Naive thymus-derived CD8-positive, alpha-beta T cell (primary cell): ENCODE data around the gene ETFBKMT. TPM values are rescaled to one million over a fixed set of nuclear protein-coding genes. Genes with fewer than 3 reads are reported as not detected.
"Not testable (repeated sequence)": the region's sequence is repeated elsewhere in the genome, so short reads cannot be mapped to it uniquely, and the experiment has no call there.

Source experiments
- ATAC-seq, 2 donors: fragments of 150-1000 bp; cut with Tn5 transposase in 1 of 2; sonication (Bioruptor Pico), chemical (Tn5 transposase) in 1 of 2; 1 replicate in 1 of 2; 2 replicates in 1 of 2; pipeline ENCODE4 v1.10.0; 2021; ENCODE audit warnings: mild to moderate bottlenecking in 2 of 2, moderate library complexity in 2 of 2
- POLR2A ChIA-PET: fragments of 350-600 bp; sonication (Branson Sonifier 250); formaldehyde crosslinking; loops from one replicate; lab custom pipeline; 2021; ENCODE audit warnings: antibody characterized with exemption; lab: Charles Lee
- DNase-seq, 10 donors: peaks; one replicate each; pipeline versions ENCODE4 v3.0.0 to v3.0.0-alpha.2; 2020 to 2022
- H3K27ac Mint-ChIP-seq, 10 donors: one replicate each; pipeline ENCODE4 v1.8.0; 2020 to 2022; ENCODE audit warnings: mild to moderate bottlenecking in 10 of 10, mixed read lengths in 10 of 10, moderate library complexity in 4 of 10, inconsistent platforms in 1 of 10
- H3K27me3 Mint-ChIP-seq, 5 donors: one replicate each; pipeline ENCODE4 v1.8.0; 2021 to 2022; ENCODE audit warnings: mixed read lengths in 5 of 5
- H3K36me3 Mint-ChIP-seq, 3 donors: one replicate each; pipeline ENCODE4 v1.8.0; 2020 to 2022; ENCODE audit warnings: mixed read lengths in 3 of 3, mild to moderate bottlenecking in 2 of 3, inconsistent platforms in 1 of 3
- H3K4me1 Mint-ChIP-seq, 4 donors: one replicate each; pipeline ENCODE4 v1.8.0; 2021 to 2022; ENCODE audit warnings: mixed read lengths in 4 of 4
- H3K4me3 Mint-ChIP-seq, 10 donors: one replicate each; pipeline ENCODE4 v1.8.0; 2020 to 2022; ENCODE audit warnings: mild to moderate bottlenecking in 10 of 10, mixed read lengths in 10 of 10, moderate library complexity in 6 of 10, inconsistent platforms in 1 of 10
- H3K9me3 Mint-ChIP-seq, 9 donors: one replicate each; pipeline ENCODE4 v1.8.0; 2020 to 2022; ENCODE audit warnings: mixed read lengths in 9 of 9, mild to moderate bottlenecking in 3 of 9, inconsistent platforms in 1 of 9, moderate library complexity in 1 of 9
- polyA plus RNA-seq, 3 donors: library from polyadenylated mRNA; unstranded; fragments of 300-500 nt; fragmentation: Illumina TruSeq; gene quantifications; one replicate each; pipeline ENCODE4 v1.2.3, GENCODE V29; 2021
- total RNA-seq, 8 experiments: library from RNA in 2 of 8; stranded (reverse) in 2 of 8; gene quantifications; one replicate each; pipeline ENCODE4 v1.2.3 and lab custom pipeline; 2021 to 2026

ETFBKMT gene
- total and polyA plus RNA-seq, 5 experiments from 2014 or later: 0.34 to 1.9 (median 0.94) TPM

GRCh38 chr12:31710021-31710818 is 50.7 kb downstream of the ETFBKMT start:
- peaks cover 18 to 40% (median 29%) of the 10 kb centered on the region in 3 donors for H3K36me3 Mint-ChIP-seq
- H3K27ac Mint-ChIP-seq: peak overlapping the region in 9 of 10 donors; percentile 17 to 79 (median 22)
- no peak for DNase-seq
- no peaks in the 10 kb centered on the region for H3K27me3 Mint-ChIP-seq
- no peak overlapping the region for H3K4me3 Mint-ChIP-seq
- peaks cover 4 to 29% (median 19%) of the 10 kb centered on the region in 4 donors for H3K4me1 Mint-ChIP-seq
- POLR2A ChIA-PET: interaction anchor here (0.6 to 0.9 kb wide), 2 partner anchors 8 to 250 kb away, joined by 4 to 5 read pairs; no protein-coding TSS in a partner anchor
- H3K9me3 Mint-ChIP-seq: peaks cover 0 to 40% (median 19%) of the 10 kb centered on the region in 9 donors
- ATAC-seq: no peak

GRCh38 chr12:31712877-31713276 is 53.4 kb downstream of the ETFBKMT start:
- H3K9me3 Mint-ChIP-seq: peaks cover 9 to 41% (median 26%) of the 10 kb centered on the region in 9 donors
- peaks cover 3 to 38% (median 12%) of the 10 kb centered on the region in 4 donors for H3K4me1 Mint-ChIP-seq

GRCh38 chr12:31714406-31715271 is 55.2 kb downstream of the ETFBKMT start:
- POLR2A ChIA-PET: interaction anchor here (0.9 to 1.6 kb wide), 4 partner anchors 12 to 245 kb away, joined by 3 to 9 read pairs (median 4); partner anchors contain the start of genes AMN1 and RESF1
- peak overlapping the region in 8 of 10 donors; percentile 0 to 89 (median 70) for H3K27ac Mint-ChIP-seq
- DNase-seq: no peak
- peaks cover 15 to 49% (median 28%) of the 10 kb centered on the region in 3 donors for H3K36me3 Mint-ChIP-seq
- no peak for ATAC-seq
- H3K4me1 Mint-ChIP-seq: peaks cover 3 to 46% (median 17%) of the 10 kb centered on the region in 4 donors
- no peaks in the 10 kb centered on the region for H3K27me3 Mint-ChIP-seq
- peaks cover 10 to 37% (median 21%) of the 10 kb centered on the region in 9 donors for H3K9me3 Mint-ChIP-seq
- H3K4me3 Mint-ChIP-seq: peak overlapping the region in 2 of 10 donors; percentile 12 to 13

More at GRCh38 chr12:31712877-31713276, 53.4 kb downstream of the ETFBKMT start:
- DNase-seq (no peak), ATAC-seq (no peak)
- Mint-ChIP-seq H3K4me3 (no peak overlapping the region), H3K36me3 (peaks cover 22 to 48% (median 28%) of the 10 kb centered on the region in 3 donors), H3K27me3 (no peaks in the 10 kb centered on the region), H3K27ac (no peak overlapping the region)
- POLR2A ChIA-PET: no interaction called here

- Mint-ChIP-seq H3K36me3 (peaks cover 16 to 47% (median 24%) of the 10 kb centered on the region in 3 donors), H3K9me3 (peaks cover 10 to 32% (median 20%) of the 10 kb centered on the region in 9 donors), H3K27ac (peak overlapping the region in 9 of 10 donors; percentile 0 to 89 (median 70)), H3K27me3 (no peaks in the 10 kb centered on the region), H3K4me1 (peaks cover 3 to 44% (median 16%) of the 10 kb centered on the region in 4 donors), H3K4me3 (peak overlapping the region in 3 of 10 donors; percentile 12 to 59 (median 13))
- POLR2A ChIA-PET: interaction anchor here (0.9 to 1.6 kb wide), 6 partner anchors 13 to 244 kb away, joined by 3 to 9 read pairs (median 4); partner anchors contain the start of genes AMN1 and RESF1
- DNase-seq (no peak), ATAC-seq (peak in 1 of 2 donors; percentile 53)
These were observed 55.9 kb downstream of the ETFBKMT start for GRCh38 chr12:31715283-31715825.

- H3K36me3 Mint-ChIP-seq: peaks cover 26 to 64% (median 37%) of the 10 kb centered on the region in 3 donors
These were observed 57.5 kb downstream of the ETFBKMT start for GRCh38 chr12:31716998-31717397.

GRCh38 chr12:31718542-31719198 is 59.2 kb downstream of the ETFBKMT start:
- H3K36me3 Mint-ChIP-seq: peaks cover 26 to 79% (median 44%) of the 10 kb centered on the region in 3 donors
- peak overlapping the region in 4 of 10 donors; percentile 26 to 69 (median 54) for H3K27ac Mint-ChIP-seq
- H3K4me3 Mint-ChIP-seq, DNase-seq, ATAC-seq, H3K27me3 Mint-ChIP-seq: not testable (repeated sequence)
- POLR2A ChIA-PET: interaction anchor here (0.6 to 1.7 kb wide), 4 partner anchors 9 to 44 kb away, joined by 3 to 5 read pairs (median 4); partner anchors contain the start of gene AMN1
- H3K9me3 Mint-ChIP-seq: peaks cover 9 to 42% (median 19%) of the 10 kb centered on the region in 9 donors
- H3K4me1 Mint-ChIP-seq: peaks cover 11 to 68% (median 32%) of the 10 kb centered on the region in 4 donors

More at GRCh38 chr12:31716998-31717397, 57.5 kb downstream of the ETFBKMT start:
- POLR2A ChIA-PET: interaction anchor here (1.6 kb wide), 1 partner anchor 34 kb away, joined by 4 read pairs; no protein-coding TSS in a partner anchor
- H3K4me1 Mint-ChIP-seq: peaks cover 6 to 51% (median 20%) of the 10 kb centered on the region in 4 donors
- H3K4me3 Mint-ChIP-seq, H3K27me3 Mint-ChIP-seq, DNase-seq, ATAC-seq: not testable (repeated sequence)
- peak overlapping the region in 5 of 10 donors; percentile 10 to 67 (median 59) for H3K27ac Mint-ChIP-seq
- H3K9me3 Mint-ChIP-seq: peaks cover 8 to 37% (median 19%) of the 10 kb centered on the region in 9 donors

GRCh38 chr12:31722580-31722979 is 63.1 kb downstream of the ETFBKMT start:
- POLR2A ChIA-PET: interaction anchor here (0.7 to 8.2 kb wide), 5 partner anchors 64 to 238 kb away, joined by 3 to 88 read pairs (median 3); partner anchors contain the start of genes ETFBKMT and RESF1
- ATAC-seq (no peak), DNase-seq (no peak)
- H3K27me3 Mint-ChIP-seq: no peaks in the 10 kb centered on the region
- H3K9me3 Mint-ChIP-seq: peaks cover 8 to 38% (median 15%) of the 10 kb centered on the region in 9 donors
- H3K27ac Mint-ChIP-seq: peak overlapping the region; percentile 12 to 97 (median 94)
- peak overlapping the region in 9 of 10 donors; percentile 10 to 87 (median 63) for H3K4me3 Mint-ChIP-seq
- H3K36me3 Mint-ChIP-seq: peaks cover 27 to 74% (median 51%) of the 10 kb centered on the region in 3 donors
- H3K4me1 Mint-ChIP-seq: peaks cover 21 to 75% (median 54%) of the 10 kb centered on the region in 4 donors

Other genes starting within 250 kb of the ETFBKMT start
- gene DENND5B, start 68.6 kb upstream of the ETFBKMT start, total RNA-seq: 1 to 10 TPM in 1 of 2 experiments, under 1 TPM in 1; 0.99 to 1.7 TPM
- gene DENND5B, start 68.6 kb upstream of the ETFBKMT start, polyA plus RNA-seq: under 1 TPM in 1 of 3 donors, not detected in 2; 0.12 TPM
- gene AMN1, start 69.3 kb downstream of the ETFBKMT start, total RNA-seq: 10 to 100 TPM; 13.4 to 16.6 TPM
- gene AMN1, start 69.3 kb downstream of the ETFBKMT start, polyA plus RNA-seq: 10 to 100 TPM in 2 of 3 donors, 1 to 10 TPM in 1; 8.9 to 16.7 (median 12.8) TPM